Endothelial cell (in vitro differentiated cells): Measurements from ENCODE around the gene EID2. TPM values are rescaled to one million over a fixed set of nuclear protein-coding genes. Genes with fewer than 3 reads are reported as not detected.

Experiments used
- DNase-seq: peaks from one replicate; pipeline ENCODE4 v3.0.0; 2021; ENCODE audit warnings: low spot score
- H3K27ac Mint-ChIP-seq: one replicate; pipeline ENCODE4 v1.8.0; 2021; ENCODE audit warnings: mixed read lengths, inconsistent platforms; ENCODE audit not compliant: unreplicated experiment
- H3K27me3 Mint-ChIP-seq: one replicate; pipeline ENCODE4 v1.8.0; 2021; ENCODE audit warnings: mild to moderate bottlenecking, moderate library complexity, mixed read lengths, inconsistent platforms; ENCODE audit not compliant: unreplicated experiment
- H3K36me3 Mint-ChIP-seq: one replicate; pipeline ENCODE4 v1.8.0; 2021; ENCODE audit warnings: mild to moderate bottlenecking, low read depth, mixed read lengths, inconsistent platforms; ENCODE audit not compliant: unreplicated experiment
- H3K4me1 Mint-ChIP-seq: one replicate; pipeline ENCODE4 v1.8.0; 2021; ENCODE audit warnings: mild to moderate bottlenecking, mixed read lengths, inconsistent platforms; ENCODE audit not compliant: unreplicated experiment
- H3K4me3 Mint-ChIP-seq: one replicate; pipeline ENCODE4 v1.8.0; 2021; ENCODE audit warnings: mild to moderate bottlenecking, mixed read lengths, inconsistent platforms; ENCODE audit not compliant: unreplicated experiment
- H3K9me3 Mint-ChIP-seq: one replicate; pipeline ENCODE4 v1.8.0; 2021; ENCODE audit warnings: mixed read lengths, inconsistent platforms; ENCODE audit not compliant: unreplicated experiment
- CTCF ChIP-seq: fragments of 200-600 bp; sonication (generic); IDR thresholded peaks from one replicate; pipeline ENCODE4 v1.5.0; 2021; ENCODE audit warnings: antibody characterized with exemption; ENCODE audit not compliant: unreplicated experiment
- total RNA-seq: library from RNA; stranded (reverse); fragmentation: NEBNext Ultra II Directional; extraction: Animal tissue kit (Norgen Biotek cat#: 25700); gene quantifications from one replicate; pipeline ENCODE4 v1.2.1, GENCODE V29; 2021; ENCODE audit not compliant: unreplicated experiment

Gene EID2
- total RNA-seq, 1 donor from 2014 or later: 19.6 TPM

GRCh38 chr19:39582442-39582841, 42.5 kb upstream of the EID2 start:
- H3K27me3 Mint-ChIP-seq: peaks cover 2% of the 10 kb centered on the region
- no peaks in the 10 kb centered on the region for H3K9me3 Mint-ChIP-seq
- H3K36me3 Mint-ChIP-seq: no peaks in the 10 kb centered on the region
- H3K4me3 Mint-ChIP-seq: no peak overlapping the region
- no peak overlapping the region for H3K27ac Mint-ChIP-seq
- no peaks in the 10 kb centered on the region for H3K4me1 Mint-ChIP-seq
- DNase-seq: no peak
- no peak for TF ChIP-seq CTCF

GRCh38 chr19:39568604-39569003, 28.6 kb upstream of the EID2 start:
- no peaks in the 10 kb centered on the region for H3K36me3 Mint-ChIP-seq
- no peak overlapping the region for H3K27ac Mint-ChIP-seq
- no peaks in the 10 kb centered on the region for H3K9me3 Mint-ChIP-seq
- no peak for TF ChIP-seq CTCF
- no peaks in the 10 kb centered on the region for H3K27me3 Mint-ChIP-seq
- DNase-seq: no peak
- no peaks in the 10 kb centered on the region for H3K4me1 Mint-ChIP-seq
- no peak overlapping the region for H3K4me3 Mint-ChIP-seq

GRCh38 chr19:39566064-39566463, 26.1 kb upstream of the EID2 start:
- no peak overlapping the region for H3K27ac Mint-ChIP-seq
- H3K9me3 Mint-ChIP-seq: no peaks in the 10 kb centered on the region
- no peak for TF ChIP-seq CTCF
- no peaks in the 10 kb centered on the region for H3K4me1 Mint-ChIP-seq
- no peak for DNase-seq
- H3K36me3 Mint-ChIP-seq: no peaks in the 10 kb centered on the region
- H3K27me3 Mint-ChIP-seq: no peaks in the 10 kb centered on the region
- H3K4me3 Mint-ChIP-seq: no peak overlapping the region

- no peaks in the 10 kb centered on the region for H3K9me3 Mint-ChIP-seq
- no peak overlapping the region for H3K27ac Mint-ChIP-seq
- H3K36me3 Mint-ChIP-seq: no peaks in the 10 kb centered on the region
- DNase-seq: no peak
- H3K4me1 Mint-ChIP-seq: no peaks in the 10 kb centered on the region
- no peak overlapping the region for H3K4me3 Mint-ChIP-seq
- H3K27me3 Mint-ChIP-seq: no peaks in the 10 kb centered on the region
- TF ChIP-seq CTCF: no peak
Measured at GRCh38 chr19:39563408-39563807, 23.4 kb upstream of the EID2 start.

GRCh38 chr19:39558624-39559117, 18.7 kb upstream of the EID2 start:
- DNase-seq: no peak
- no peak overlapping the region for H3K27ac Mint-ChIP-seq
- H3K9me3 Mint-ChIP-seq: no peaks in the 10 kb centered on the region
- no peak overlapping the region for H3K4me3 Mint-ChIP-seq
- TF ChIP-seq CTCF: no peak
- H3K4me1 Mint-ChIP-seq: no peaks in the 10 kb centered on the region
- no peaks in the 10 kb centered on the region for H3K27me3 Mint-ChIP-seq
- no peaks in the 10 kb centered on the region for H3K36me3 Mint-ChIP-seq
